GM23338 (cell line): ENCODE data around the gene TWF2. TPM values are rescaled to one million over a fixed set of nuclear protein-coding genes. Genes with fewer than 3 reads are reported as not detected.

Experiments
- ATAC-seq: fragments of 200-7000 bp; cut with Tn5 transposase; 3 replicates; pipeline ENCODE4 v1.9.1; 2020
- DNase-seq: peaks from one replicate; pipeline ENCODE4 v3.0.0-alpha.2; 2015; ENCODE audit warnings: low spot score
- H2AFZ ChIP-seq: fragments of 200-600 bp; sonication (generic); 2 replicates; pipeline ENCODE4 v1.8.0; 2016; ENCODE audit warnings: antibody characterized with exemption, mild to moderate bottlenecking, moderate library complexity
- H3F3A ChIP-seq: fragments of 200-600 bp; sonication (generic); replicated peaks from 2 replicates; pipeline ENCODE4 v1.8.0; 2017; ENCODE audit warnings: antibody characterized with exemption, mixed run types, low read depth
- H3K27ac ChIP-seq: fragments of 200-600 bp; sonication (generic); 2 replicates; pipeline ENCODE4 v1.6.1; 2016; ENCODE audit warnings: low read depth
- H3K27me3 ChIP-seq: fragments of 200-600 bp; sonication (generic); 2 replicates; pipeline ENCODE4 v1.8.0; 2016; ENCODE audit warnings: mild to moderate bottlenecking, mixed run types, moderate library complexity; ENCODE audit not compliant: insufficient read depth
- H3K36me3 ChIP-seq: fragments of 200-600 bp; sonication (generic); 2 replicates; pipeline ENCODE4 v1.8.0; 2016; ENCODE audit warnings: mild to moderate bottlenecking; ENCODE audit not compliant: insufficient read depth
- H3K4me1 ChIP-seq: fragments of 200-600 bp; sonication (generic); 2 replicates; pipeline ENCODE4 v1.8.0; 2016; ENCODE audit warnings: mild to moderate bottlenecking, moderate library complexity; ENCODE audit not compliant: insufficient read depth
- H3K4me2 ChIP-seq: fragments of 200-600 bp; sonication (generic); 2 replicates; pipeline ENCODE4 v1.7.1; 2017; ENCODE audit warnings: mixed run types
- H3K4me3 ChIP-seq: fragments of 200-600 bp; sonication (generic); 2 replicates; pipeline ENCODE4 v1.6.1; 2016; ENCODE audit warnings: mixed run types
- H3K79me2 ChIP-seq: fragments of 200-600 bp; sonication (generic); replicated peaks from 2 replicates; pipeline ENCODE4 v1.8.0; 2017; ENCODE audit warnings: mild to moderate bottlenecking; ENCODE audit not compliant: insufficient read depth
- H3K9me2 ChIP-seq: fragments of 200-600 bp; sonication (generic); 2 replicates; pipeline ENCODE4 v1.8.0; 2017; ENCODE audit not compliant: insufficient read depth
- H4K20me1 ChIP-seq: fragments of 200-600 bp; sonication (generic); replicated peaks from 2 replicates; pipeline ENCODE4 v1.8.0; 2017; ENCODE audit warnings: mild to moderate bottlenecking; ENCODE audit not compliant: insufficient read depth
- H3K27ac Mint-ChIP-seq: 2 replicates; pipeline ENCODE4 v1.8.0; 2020; ENCODE audit warnings: inconsistent platforms, mild to moderate bottlenecking, moderate library complexity, mixed read lengths
- H3K27me3 Mint-ChIP-seq: 3 replicates; pipeline ENCODE4 v1.8.0; 2022; ENCODE audit warnings: low read depth, mild to moderate bottlenecking, moderate library complexity, mixed read lengths, inconsistent platforms; ENCODE audit not compliant: insufficient read depth, poor library complexity
- H3K36me3 Mint-ChIP-seq: 3 replicates; pipeline ENCODE4 v1.8.0; 2021; ENCODE audit warnings: low read depth, mild to moderate bottlenecking, inconsistent platforms, moderate library complexity, mixed read lengths
- H3K4me1 Mint-ChIP-seq: 3 replicates; pipeline ENCODE4 v1.8.0; 2020; ENCODE audit warnings: mild to moderate bottlenecking, inconsistent platforms, mixed read lengths
- H3K4me3 Mint-ChIP-seq: 3 replicates; pipeline ENCODE4 v1.8.0; 2021; ENCODE audit warnings: moderate library complexity, mild to moderate bottlenecking, inconsistent platforms, mixed read lengths
- H3K9me3 Mint-ChIP-seq: 3 replicates; pipeline ENCODE4 v1.8.0; 2020; ENCODE audit warnings: moderate library complexity, mild to moderate bottlenecking, inconsistent platforms, mixed read lengths
- EZH2 ChIP-seq: fragments of 200-600 bp; sonication (generic); IDR thresholded peaks from one replicate; pipeline ENCODE4 v1.8.0; 2017; ENCODE audit warnings: antibody characterized with exemption, mild to moderate bottlenecking, low read depth; ENCODE audit not compliant: unreplicated experiment
- EZH2phosphoT487 ChIP-seq: fragments of 200-600 bp; sonication (generic); IDR thresholded peaks from one replicate; pipeline ENCODE4 v1.8.1; 2018; ENCODE audit warnings: antibody characterized with exemption; ENCODE audit not compliant: unreplicated experiment
- JUNB ChIP-seq: IDR thresholded peaks from one replicate; pipeline ENCODE4 v1.6.1; 2016; ENCODE audit warnings: antibody characterized with exemption; ENCODE audit not compliant: unreplicated experiment
- NANOG ChIP-seq: IDR thresholded peaks from 2 replicates; pipeline ENCODE4 v1.6.1; 2016; ENCODE audit warnings: antibody characterized with exemption, borderline replicate concordance
- POLR2AphosphoS5 ChIP-seq: IDR thresholded peaks from 2 replicates; pipeline ENCODE4 v1.6.1; 2016; ENCODE audit warnings: antibody characterized with exemption, low read depth
- REST ChIP-seq: IDR thresholded peaks from one replicate; pipeline ENCODE4 v1.6.1; 2018; ENCODE audit warnings: antibody characterized with exemption; ENCODE audit not compliant: unreplicated experiment
- STAT1 ChIP-seq: IDR thresholded peaks from one replicate; pipeline ENCODE4 v1.6.1; 2016; ENCODE audit warnings: antibody characterized with exemption; ENCODE audit not compliant: unreplicated experiment
- ZNF114 ChIP-seq: fragments of 250-450 bp; sonication (Bioruptor Pico); IDR thresholded peaks from 2 replicates; pipeline ENCODE4 v1.5.0; 2020; ENCODE audit warnings: mild to moderate bottlenecking, moderate library complexity
- ZNF331 ChIP-seq: fragments of 250-450 bp; sonication (Bioruptor Pico); IDR thresholded peaks from 2 replicates; pipeline ENCODE4 v1.5.0; 2020; ENCODE audit warnings: low read depth, mild to moderate bottlenecking, moderate library complexity
- polyA plus RNA-seq: library from polyadenylated mRNA; unstranded; fragments of >200 nt; fragmentation: Nextera tagmentation; extraction: Ambion mirVana; gene quantifications from 2 replicates; pipeline ENCODE4 v1.2.1, GENCODE V29; 2016
- total RNA-seq: library from RNA; depleted of rRNA; stranded (reverse); fragments of >200 nt; shearing (Covaris generic); gene quantifications from 2 replicates; pipeline ENCODE4 v1.2.3, GENCODE V29; 2014
- TF ChIP-seq, protein P1 (sequence below): fragments of 250-450 bp; sonication (Bioruptor Pico); IDR thresholded peaks from 2 replicates; pipeline ENCODE4 v1.5.0; 2020; ENCODE audit warnings: mild to moderate bottlenecking, moderate library complexity
- TF ChIP-seq, protein P2 (sequence below): IDR thresholded peaks from 2 replicates; pipeline ENCODE4 v1.6.1; 2016; ENCODE audit warnings: antibody characterized with exemption

The TWF2 gene
- total and polyA plus RNA-seq, 2 experiments from 2014 or later = 38.9 to 120 TPM

DNA sequence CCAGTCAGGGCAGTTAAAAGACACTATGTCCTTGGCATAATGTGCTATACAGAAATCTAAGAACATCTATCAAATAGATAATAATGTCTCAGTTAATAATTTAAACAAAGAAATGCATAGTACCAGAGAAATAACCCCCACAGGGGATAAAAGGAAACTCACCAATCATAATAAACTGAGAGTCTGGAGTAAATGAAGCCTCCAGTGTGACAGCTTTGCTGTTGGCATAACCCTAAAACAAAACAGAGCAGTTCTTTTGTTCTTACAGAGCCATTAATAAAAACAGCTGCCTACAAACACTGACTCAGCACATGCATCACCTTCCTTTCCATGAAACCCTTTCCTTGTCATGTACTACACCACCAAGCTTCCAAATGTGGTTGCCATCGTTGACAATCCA is 20.1 kb upstream of the TWF2 start:
- H3K4me3 Mint-ChIP-seq = no peak overlapping the region
- Histone ChIP-seq H3K9me2 (no peaks in the 10 kb centered on the region), H4K20me1 (peaks cover 44% of the 10 kb centered on the region), H2AFZ (no peak overlapping the region), H3K27me3 (no peaks in the 10 kb centered on the region), H3K36me3 (peaks cover 88% of the 10 kb centered on the region), H3K79me2 (peaks cover 38% of the 10 kb centered on the region), H3F3A (peaks cover 16% of the 10 kb centered on the region; the same call in 1 of the 2 replicates), H3K27ac (no peak overlapping the region), H3K4me1 (no peaks in the 10 kb centered on the region), H3K4me2 (no peak overlapping the region), H3K4me3 (no peak overlapping the region)
- H3K4me1 Mint-ChIP-seq = no peaks in the 10 kb centered on the region
- peaks cover 98% of the 10 kb centered on the region for H3K36me3 Mint-ChIP-seq
- no peak for DNase-seq
- no peak for ATAC-seq
- H3K9me3 Mint-ChIP-seq = no peaks in the 10 kb centered on the region
- no peak overlapping the region for H3K27ac Mint-ChIP-seq
- peaks cover 1% of the 10 kb centered on the region for H3K27me3 Mint-ChIP-seq
- TF ChIP-seq, protein P1, sequence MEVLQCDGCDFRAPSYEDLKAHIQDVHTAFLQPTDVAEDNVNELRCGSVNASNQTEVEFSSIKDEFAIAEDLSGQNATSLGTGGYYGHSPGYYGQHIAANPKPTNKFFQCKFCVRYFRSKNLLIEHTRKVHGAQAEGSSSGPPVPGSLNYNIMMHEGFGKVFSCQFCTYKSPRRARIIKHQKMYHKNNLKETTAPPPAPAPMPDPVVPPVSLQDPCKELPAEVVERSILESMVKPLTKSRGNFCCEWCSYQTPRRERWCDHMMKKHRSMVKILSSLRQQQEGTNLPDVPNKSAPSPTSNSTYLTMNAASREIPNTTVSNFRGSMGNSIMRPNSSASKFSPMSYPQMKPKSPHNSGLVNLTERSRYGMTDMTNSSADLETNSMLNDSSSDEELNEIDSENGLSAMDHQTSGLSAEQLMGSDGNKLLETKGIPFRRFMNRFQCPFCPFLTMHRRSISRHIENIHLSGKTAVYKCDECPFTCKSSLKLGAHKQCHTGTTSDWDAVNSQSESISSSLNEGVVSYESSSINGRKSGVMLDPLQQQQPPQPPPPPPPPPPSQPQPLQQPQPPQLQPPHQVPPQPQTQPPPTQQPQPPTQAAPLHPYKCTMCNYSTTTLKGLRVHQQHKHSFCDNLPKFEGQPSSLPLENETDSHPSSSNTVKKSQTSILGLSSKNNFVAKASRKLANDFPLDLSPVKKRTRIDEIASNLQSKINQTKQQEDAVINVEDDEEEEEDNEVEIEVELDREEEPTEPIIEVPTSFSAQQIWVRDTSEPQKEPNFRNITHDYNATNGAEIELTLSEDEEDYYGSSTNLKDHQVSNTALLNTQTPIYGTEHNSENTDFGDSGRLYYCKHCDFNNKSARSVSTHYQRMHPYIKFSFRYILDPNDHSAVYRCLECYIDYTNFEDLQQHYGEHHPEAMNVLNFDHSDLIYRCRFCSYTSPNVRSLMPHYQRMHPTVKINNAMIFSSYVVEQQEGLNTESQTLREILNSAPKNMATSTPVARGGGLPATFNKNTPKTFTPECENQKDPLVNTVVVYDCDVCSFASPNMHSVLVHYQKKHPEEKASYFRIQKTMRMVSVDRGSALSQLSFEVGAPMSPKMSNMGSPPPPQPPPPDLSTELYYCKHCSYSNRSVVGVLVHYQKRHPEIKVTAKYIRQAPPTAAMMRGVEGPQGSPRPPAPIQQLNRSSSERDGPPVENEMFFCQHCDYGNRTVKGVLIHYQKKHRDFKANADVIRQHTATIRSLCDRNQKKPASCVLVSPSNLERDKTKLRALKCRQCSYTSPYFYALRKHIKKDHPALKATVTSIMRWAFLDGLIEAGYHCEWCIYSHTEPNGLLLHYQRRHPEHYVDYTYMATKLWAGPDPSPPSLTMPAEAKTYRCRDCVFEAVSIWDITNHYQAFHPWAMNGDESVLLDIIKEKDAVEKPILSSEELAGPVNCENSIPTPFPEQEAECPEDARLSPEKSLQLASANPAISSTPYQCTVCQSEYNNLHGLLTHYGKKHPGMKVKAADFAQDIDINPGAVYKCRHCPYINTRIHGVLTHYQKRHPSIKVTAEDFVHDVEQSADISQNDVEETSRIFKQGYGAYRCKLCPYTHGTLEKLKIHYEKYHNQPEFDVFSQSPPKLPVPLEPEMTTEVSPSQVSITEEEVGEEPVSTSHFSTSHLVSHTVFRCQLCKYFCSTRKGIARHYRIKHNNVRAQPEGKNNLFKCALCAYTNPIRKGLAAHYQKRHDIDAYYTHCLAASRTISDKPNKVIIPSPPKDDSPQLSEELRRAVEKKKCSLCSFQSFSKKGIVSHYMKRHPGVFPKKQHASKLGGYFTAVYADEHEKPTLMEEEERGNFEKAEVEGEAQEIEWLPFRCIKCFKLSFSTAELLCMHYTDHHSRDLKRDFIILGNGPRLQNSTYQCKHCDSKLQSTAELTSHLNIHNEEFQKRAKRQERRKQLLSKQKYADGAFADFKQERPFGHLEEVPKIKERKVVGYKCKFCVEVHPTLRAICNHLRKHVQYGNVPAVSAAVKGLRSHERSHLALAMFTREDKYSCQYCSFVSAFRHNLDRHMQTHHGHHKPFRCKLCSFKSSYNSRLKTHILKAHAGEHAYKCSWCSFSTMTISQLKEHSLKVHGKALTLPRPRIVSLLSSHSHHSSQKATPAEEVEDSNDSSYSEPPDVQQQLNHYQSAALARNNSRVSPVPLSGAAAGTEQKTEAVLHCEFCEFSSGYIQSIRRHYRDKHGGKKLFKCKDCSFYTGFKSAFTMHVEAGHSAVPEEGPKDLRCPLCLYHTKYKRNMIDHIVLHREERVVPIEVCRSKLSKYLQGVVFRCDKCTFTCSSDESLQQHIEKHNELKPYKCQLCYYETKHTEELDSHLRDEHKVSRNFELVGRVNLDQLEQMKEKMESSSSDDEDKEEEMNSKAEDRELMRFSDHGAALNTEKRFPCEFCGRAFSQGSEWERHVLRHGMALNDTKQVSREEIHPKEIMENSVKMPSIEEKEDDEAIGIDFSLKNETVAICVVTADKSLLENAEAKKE (CRISPR knock-in tag) = no peak
- no peak for TF ChIP-seq EZH2phosphoT487
- no peak for TF ChIP-seq STAT1
- no peak for TF ChIP-seq NANOG
- TF ChIP-seq, protein P2, sequence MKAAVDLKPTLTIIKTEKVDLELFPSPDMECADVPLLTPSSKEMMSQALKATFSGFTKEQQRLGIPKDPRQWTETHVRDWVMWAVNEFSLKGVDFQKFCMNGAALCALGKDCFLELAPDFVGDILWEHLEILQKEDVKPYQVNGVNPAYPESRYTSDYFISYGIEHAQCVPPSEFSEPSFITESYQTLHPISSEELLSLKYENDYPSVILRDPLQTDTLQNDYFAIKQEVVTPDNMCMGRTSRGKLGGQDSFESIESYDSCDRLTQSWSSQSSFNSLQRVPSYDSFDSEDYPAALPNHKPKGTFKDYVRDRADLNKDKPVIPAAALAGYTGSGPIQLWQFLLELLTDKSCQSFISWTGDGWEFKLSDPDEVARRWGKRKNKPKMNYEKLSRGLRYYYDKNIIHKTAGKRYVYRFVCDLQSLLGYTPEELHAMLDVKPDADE = no peak
- no peak for TF ChIP-seq EZH2
- no peak for TF ChIP-seq REST
- no peak for TF ChIP-seq JUNB
- TF ChIP-seq POLR2AphosphoS5 = no peak
- TF ChIP-seq ZNF114 (CRISPR knock-in tag) = no peak
- no peak for TF ChIP-seq ZNF331 (CRISPR knock-in tag)
